GM11168 (cell line): ENCODE measurements around the gene EPHA1.

Experiments
- in situ Hi-C: fragments of 300-500 bp; cut with MboI; formaldehyde crosslinking; loops from one replicate; pipeline ENCODE4 v1.12.0; 2022; ENCODE audit warnings: low sequenced_read_pairs; ENCODE audit not compliant: unreplicated experiment

The EPHA1 gene

GRCh38 chr7:143390773-143391317, 17.8 kb downstream of the EPHA1 start:
- in situ Hi-C loops: no loop called here

GRCh38 chr7:143390104-143390772, 18.4 kb downstream of the EPHA1 start:
- in situ Hi-C loops: no loop called here

- in situ Hi-C loops: no loop called here
These were observed 19.1 kb downstream of the EPHA1 start for GRCh38 chr7:143389316-143390103.

GRCh38 chr7:143388491-143389101, 20.1 kb downstream of the EPHA1 start:
- in situ Hi-C loops: no loop called here

- in situ Hi-C loops: no loop called here
These were observed 20.6 kb downstream of the EPHA1 start for GRCh38 chr7:143388051-143388450.

- in situ Hi-C loops: no loop called here
These were observed 21.3 kb downstream of the EPHA1 start for GRCh38 chr7:143387156-143387975.

GRCh38 chr7:143385891-143386781, 22.5 kb downstream of the EPHA1 start:
- in situ Hi-C loops: no loop called here

GRCh38 chr7:143384661-143385631, 23.7 kb downstream of the EPHA1 start:
- in situ Hi-C loops: no loop called here

GRCh38 chr7:143384148-143384547, 24.5 kb downstream of the EPHA1 start:
- in situ Hi-C loops: no loop called here

GRCh38 chr7:143383642-143383957, 25.1 kb downstream of the EPHA1 start:
- in situ Hi-C loops: no loop called here

- in situ Hi-C loops: no loop called here
These were observed 25.6 kb downstream of the EPHA1 start for GRCh38 chr7:143382791-143383641.

- in situ Hi-C loops: no loop called here
These were observed 26.4 kb downstream of the EPHA1 start for GRCh38 chr7:143382126-143382790.

- in situ Hi-C loops: no loop called here
These were observed 27.1 kb downstream of the EPHA1 start for GRCh38 chr7:143381427-143382125.

GRCh38 chr7:143380646-143381426, 27.8 kb downstream of the EPHA1 start, which contains the start of gene ZYX:
TSS of gene ZYX (plus strand) at chr7:143381345. CDS start at chr7:143381572, 227 bp downstream.
- in situ Hi-C loops: no loop called here

- in situ Hi-C loops: no loop called here
These were observed 28.4 kb downstream of the EPHA1 start for GRCh38 chr7:143380260-143380645.
